ENCODE results near the gene WFDC12.
"Not testable (repeated sequence)": the region's sequence is repeated elsewhere in the genome, so short reads cannot be mapped to it uniquely, and the experiment has no call there.

The WFDC12 gene, protein sequence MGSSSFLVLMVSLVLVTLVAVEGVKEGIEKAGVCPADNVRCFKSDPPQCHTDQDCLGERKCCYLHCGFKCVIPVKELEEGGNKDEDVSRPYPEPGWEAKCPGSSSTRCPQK

GRCh38 chr20:45124365-45124764, at the start of gene WFDC12:
TSS of gene WFDC12 (minus strand) at chr20:45124465. CDS start at chr20:45124447, 18 bp downstream.
- DNase-seq (ENCODE audit: low spot score) = no peak

- DNase-seq (ENCODE audit: low spot score) = no peak
Observed at GRCh38 chr20:45173522-45173921, 49.3 kb upstream of the WFDC12 start.

DNA sequence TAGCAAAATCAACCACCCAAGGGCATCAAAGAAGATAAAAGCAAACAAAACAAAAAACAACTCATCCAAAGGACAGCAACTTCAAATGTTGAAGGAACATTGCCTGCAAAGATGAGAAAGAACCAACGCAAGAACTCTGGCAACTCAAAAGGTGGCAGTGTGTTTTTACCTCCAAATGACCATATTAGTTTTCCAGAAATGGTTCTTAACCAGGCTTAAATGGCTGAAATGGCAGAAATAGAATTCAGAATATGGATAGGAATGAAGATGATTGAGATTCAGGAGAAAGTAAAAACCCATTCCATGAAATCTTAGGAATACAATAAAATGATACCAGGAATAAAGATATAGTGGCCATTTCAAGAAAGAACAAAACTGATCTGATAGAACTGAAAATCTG, 40.6 kb upstream of the WFDC12 start:
- DNase-seq (ENCODE audit: low spot score) = no peak

DNA sequence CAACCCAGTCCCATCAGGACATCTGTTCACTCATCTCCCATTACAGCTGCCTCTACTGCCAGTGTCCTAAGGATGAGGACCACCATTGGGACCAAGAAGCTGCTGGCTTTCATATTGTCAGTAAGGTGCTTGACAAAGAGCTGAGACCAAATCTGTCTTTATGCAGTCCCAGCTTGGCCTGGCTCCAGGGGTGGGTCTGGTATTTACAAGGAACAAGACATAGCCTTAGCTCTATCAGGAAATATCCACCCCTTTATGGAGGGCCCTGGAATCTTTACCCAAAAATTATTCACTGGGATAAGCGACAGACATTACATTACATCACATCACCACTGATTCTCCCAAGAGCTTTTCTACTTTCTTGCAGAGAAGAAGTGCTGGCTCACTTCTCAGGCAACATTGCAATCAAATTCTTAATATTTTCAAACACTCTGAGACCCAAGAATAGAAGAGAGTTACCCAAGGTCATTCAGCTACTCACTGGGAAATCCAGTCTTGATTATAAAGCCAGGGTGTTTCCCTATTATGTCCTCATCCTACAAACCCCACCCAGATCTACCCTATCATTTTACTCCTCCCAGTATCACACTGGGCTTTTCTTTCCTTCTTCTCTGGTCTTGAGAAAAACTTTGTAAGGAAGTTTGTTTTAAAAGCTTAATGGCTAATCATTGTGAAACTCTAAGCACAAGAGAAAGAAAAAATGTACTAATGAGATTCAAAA, 39.0 kb upstream of the WFDC12 start:
- no peak for DNase-seq (ENCODE audit: low spot score)

DNA sequence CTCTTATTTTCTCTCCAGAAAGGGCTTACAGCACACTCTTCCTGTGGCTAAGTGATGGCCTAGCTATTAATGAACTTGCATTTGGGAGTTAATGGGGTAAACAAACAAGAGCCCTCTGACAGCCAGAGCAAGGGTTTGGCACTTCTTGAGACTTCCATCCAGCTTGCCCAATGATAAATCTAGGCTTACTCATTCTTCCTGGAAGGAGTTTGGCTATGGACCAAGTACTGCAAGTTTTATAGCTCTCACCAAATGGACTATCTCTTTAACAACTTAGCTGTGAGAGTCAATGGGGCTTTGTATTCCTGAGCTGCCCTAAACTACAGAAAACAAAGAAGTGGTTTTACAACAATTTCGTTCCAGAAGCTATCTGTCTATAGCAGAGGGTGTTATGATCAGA, 33.7 kb upstream of the WFDC12 start:
- peak; percentile 27 for DNase-seq (ENCODE audit: low spot score)

GRCh38 chr20:45156713-45157112, 32.4 kb upstream of the WFDC12 start:
- DNase-seq (ENCODE audit: low spot score) = no peak

DNA sequence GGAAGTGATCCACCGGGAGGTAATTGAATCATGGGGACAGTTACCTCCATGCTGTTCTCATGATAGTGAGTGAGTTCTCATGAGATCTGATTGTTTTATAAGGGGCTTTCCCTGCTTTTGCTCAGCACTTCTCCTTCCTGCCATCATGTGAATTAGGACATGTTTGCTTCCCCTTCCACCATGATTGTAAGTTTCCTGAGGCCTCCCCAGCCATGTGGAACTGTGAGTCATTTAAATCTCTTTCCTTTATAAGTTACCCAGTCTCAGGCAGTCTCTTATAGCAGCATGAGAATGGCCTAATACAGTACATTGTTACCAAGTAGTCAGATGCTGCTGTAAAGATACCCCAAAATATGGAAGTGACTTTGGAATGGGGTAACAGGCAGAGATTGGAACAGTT, 30.5 kb upstream of the WFDC12 start:
- not testable (repeated sequence) for DNase-seq (ENCODE audit: low spot score)

- DNase-seq (ENCODE audit: low spot score) = no peak
Observed at GRCh38 chr20:45154183-45154582, 29.9 kb upstream of the WFDC12 start.

- peak; percentile 71 for DNase-seq (ENCODE audit: low spot score)
Observed at GRCh38 chr20:45153752-45154151, 29.5 kb upstream of the WFDC12 start.

DNA sequence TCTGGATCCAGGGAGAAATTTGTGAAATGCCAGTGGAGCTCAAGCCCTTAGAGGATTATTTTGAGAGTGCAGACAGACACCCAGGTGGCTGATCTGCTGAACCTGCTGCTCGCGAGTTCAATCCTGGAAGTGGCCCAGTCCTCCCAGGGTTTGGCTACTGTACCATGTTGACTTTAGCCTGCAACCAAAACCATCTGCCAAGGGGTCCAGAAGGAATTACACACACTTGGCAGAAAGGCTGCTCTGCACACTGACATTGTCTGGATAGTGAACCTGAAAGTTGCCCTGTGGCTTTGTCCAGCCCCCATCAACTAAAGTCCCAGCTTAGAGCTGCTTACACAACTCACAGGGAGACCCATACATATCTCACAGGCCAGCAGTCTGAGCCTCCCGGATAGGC, 28.9 kb upstream of the WFDC12 start:
- no peak for DNase-seq (ENCODE audit: low spot score)

- DNase-seq (ENCODE audit: low spot score) = no peak
Observed at GRCh38 chr20:45152405-45152804, 28.1 kb upstream of the WFDC12 start.

- no peak for DNase-seq (ENCODE audit: low spot score)
Observed at GRCh38 chr20:45149062-45149461, 24.8 kb upstream of the WFDC12 start.

DNA sequence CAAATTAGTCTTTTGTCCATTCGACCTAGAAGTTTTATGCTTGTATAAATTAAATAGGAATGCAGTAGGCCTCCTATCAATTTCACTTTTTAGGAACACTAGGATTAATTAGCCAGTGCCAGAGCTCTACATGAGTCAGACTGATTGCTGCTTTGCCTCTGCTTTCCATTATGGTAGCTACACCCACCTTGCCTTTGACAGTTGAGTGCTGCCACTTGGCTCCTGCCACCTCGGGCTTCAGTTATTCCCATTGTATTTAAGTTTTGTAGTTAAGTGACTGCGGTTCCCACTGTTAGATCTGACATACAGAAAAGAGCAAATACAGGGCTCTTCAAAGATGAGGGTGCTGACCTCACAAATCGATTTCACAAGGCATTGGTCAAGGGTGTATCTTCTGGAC, 16.6 kb upstream of the WFDC12 start:
- DNase-seq (ENCODE audit: low spot score) = no peak

GRCh38 chr20:45139733-45140375, 15.6 kb upstream of the WFDC12 start:
- not testable (repeated sequence) for DNase-seq (ENCODE audit: low spot score)

DNA sequence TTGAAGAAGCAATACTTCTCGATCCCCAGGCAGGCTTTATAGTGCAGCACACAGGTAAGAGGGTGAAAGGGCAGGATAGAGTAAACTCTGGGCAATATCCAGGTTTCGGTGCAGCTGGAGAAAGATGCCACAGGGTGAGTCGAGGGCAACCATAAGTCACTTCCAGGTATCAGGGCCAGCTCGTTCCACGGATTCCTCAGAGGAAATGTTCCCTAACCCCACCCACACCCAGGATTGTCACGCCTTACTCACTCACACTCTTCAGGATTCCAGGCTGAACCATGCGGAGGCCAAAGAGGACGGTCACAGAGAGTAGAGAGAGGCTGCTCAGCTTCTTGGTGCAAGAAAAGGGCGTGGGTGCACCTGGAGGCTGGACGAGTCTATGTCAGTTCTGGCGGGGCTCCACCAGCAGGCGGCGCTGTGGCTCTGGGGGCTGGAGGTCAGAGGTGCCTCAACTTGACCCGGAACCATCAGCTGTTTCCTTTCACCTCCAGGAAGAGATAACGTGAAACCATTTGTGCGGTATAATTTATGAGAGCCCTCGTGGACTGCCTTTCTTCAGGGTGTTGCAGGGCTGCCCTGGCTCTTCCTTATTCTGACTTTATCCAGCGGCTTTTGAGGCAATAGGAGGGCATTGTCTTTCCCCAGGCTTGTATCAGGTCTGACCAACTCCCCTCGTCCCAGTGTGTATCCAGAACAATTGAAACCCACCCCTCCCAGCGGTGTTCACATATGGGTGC, 14.5 kb upstream of the WFDC12 start:
- no peak for DNase-seq (ENCODE audit: low spot score)

DNA sequence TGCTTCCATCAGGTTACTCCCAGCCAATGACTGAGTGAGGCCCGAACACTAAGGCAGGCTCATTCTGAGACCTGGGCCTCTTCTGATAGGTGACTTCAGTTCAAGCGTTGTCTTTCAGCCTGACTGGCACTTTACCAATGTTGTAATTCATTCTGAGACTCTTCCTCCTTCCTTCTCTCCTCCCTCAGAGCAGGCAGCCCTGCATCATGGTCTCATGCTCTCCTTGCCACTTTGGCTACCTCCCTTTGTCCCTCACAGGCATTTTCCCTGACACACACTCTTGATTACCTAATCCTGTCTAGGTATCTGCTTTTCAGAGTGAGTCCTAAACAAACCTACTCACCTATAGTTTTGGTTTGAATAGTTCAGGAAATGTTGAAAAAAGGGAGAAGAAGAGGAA, 12.6 kb upstream of the WFDC12 start:
- no peak for DNase-seq (ENCODE audit: low spot score)

DNA sequence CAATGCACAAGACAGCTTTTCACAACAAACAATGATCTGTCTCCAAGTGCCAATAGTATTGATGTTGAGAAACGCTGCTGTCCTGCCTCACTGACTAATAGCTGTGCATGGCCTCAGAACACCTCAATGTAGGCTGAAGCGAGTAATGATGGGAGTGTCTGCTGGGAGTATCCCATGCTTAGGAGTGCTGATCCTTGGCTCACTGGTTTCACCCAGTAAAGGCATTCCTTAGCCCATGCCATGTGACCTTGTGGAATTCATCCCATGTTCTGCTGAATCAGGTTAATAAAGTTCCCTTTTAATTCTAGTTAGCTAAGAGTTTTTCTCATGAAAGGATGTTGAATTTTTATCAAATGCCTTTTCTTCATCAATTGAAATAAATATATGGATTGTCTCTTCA, 3.8 kb upstream of the WFDC12 start:
- no peak for DNase-seq (ENCODE audit: low spot score)

DNA sequence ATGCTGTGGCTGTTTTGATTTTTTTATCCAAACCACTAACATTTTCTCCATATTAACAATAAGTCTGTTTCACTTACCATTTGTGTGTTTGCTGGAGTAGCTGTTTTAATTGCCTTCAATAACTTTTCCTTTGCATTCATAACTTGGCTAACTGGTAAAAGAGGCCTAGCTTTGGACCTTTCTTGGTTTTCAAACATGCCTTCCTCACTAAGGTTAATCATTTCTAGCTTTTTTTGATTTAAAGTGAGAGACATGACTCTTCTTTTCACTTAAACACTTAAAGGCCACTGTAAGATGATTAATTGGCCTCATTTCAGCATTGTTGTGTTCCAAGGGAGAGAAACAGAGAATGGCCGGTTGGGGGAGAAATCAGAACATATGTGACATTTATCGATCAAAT, 2.9 kb downstream of the WFDC12 start:
- DNase-seq (ENCODE audit: low spot score) = no peak

GRCh38 chr20:45119556-45120266, 4.6 kb downstream of the WFDC12 start:
- no peak for DNase-seq (ENCODE audit: low spot score)

- DNase-seq (ENCODE audit: low spot score) = no peak
Observed at GRCh38 chr20:45118028-45118427, 6.2 kb downstream of the WFDC12 start.

- DNase-seq (ENCODE audit: low spot score) = no peak
Observed at GRCh38 chr20:45117581-45117980, 6.7 kb downstream of the WFDC12 start.

DNA sequence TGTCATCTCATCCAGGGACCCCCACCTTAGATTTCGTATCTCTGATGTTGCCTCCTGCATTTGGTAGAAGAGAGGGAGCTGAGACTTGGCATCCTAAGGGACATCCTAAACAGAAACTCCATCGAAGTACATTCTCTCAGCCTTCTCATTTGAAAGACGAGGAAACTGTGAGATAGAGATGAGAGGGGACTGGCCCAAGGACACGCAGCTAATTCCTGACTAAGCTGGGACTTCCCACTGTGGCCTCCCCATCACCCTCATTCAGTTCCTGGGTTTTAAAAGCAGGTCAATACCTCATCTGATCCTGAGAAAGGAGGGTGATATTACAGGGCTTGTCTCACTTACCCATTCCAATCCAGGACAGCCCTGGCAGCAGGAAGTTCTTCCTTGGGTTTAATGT, 8.4 kb downstream of the WFDC12 start:
- no peak for DNase-seq (ENCODE audit: low spot score)

All from Ammon's horn (tissue), 1 donor.